Pons (tissue), 1 donor: ENCODE measurements around the gene RIOX2.
"Not testable (repeated sequence)": the region's sequence is repeated elsewhere in the genome, so short reads cannot be mapped to it uniquely, and the experiment has no call there.

Source experiments
- DNase-seq: peaks from one replicate; pipeline ENCODE4 v3.0.0-alpha.2; 2016; ENCODE audit warnings: low spot score

Gene RIOX2

DNA sequence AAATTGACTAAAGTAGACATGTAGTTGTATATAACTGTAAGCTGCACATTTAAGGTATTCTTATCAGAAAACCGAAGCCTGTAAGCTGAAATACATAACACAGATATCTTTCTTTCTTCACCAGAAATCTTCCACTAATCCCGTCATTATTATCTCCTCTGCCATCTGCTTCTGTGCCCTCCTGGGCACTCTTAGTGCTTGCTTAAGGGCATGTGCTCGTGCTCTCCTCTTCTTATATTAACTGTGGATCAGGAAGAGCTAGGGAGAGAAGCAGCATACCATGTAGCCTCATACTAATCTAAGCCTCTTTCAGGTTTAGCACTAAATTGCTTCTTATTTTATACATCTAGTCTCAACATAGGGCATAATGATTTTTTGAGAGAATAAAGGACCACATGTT lies 60.8 kb downstream of the RIOX2 start:
- no peak for DNase-seq

- DNase-seq: peak; percentile 41
Measured at GRCh38 chr3:97910931-97911351, 61.3 kb downstream of the RIOX2 start.

GRCh38 chr3:97910236-97910831 lies 61.9 kb downstream of the RIOX2 start:
- not testable (repeated sequence) for DNase-seq

DNA sequence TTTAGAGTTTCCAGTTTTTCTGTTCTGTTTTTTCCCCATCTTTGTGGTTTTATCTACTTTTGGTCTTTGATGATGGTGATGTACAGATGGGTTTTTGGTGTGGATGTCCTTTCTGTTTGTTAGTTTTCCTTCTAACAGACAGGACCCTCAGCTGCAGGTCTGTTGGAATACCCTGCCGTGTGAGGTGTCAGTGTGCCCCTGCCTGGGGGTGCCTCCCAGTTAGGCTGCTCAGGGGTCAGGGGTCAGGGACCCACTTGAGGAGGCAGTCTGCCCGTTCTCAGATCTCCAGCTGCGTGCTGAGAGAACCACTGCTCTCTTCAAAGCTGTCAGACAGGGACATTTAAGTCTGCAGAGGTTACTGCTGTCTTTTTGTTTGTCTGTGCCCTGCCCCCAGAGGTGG lies 62.4 kb downstream of the RIOX2 start:
- DNase-seq: not testable (repeated sequence)

- DNase-seq: peak; percentile 15
Measured at GRCh38 chr3:97901313-97902248, 70.7 kb downstream of the RIOX2 start.

GRCh38 chr3:97899331-97899730 lies 72.9 kb downstream of the RIOX2 start:
- no peak for DNase-seq

DNA sequence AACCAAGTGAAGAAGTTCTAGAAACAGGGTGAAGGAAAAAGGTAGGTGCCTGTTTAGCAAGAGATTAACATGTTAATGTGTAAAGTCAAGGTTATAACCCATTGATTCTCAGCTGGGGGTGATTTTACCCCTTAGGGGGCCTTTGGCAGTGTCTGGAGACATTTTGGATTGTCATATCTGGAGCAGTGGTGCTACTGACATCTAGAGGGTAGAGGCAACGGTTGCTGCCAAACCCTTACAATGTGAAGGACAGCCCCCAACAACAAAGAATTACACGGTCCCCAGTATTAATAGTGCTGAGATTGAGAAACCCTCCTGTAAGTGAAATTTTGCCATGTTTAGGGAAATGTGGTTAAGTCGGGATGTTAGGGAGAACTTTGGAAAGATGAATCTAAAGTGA lies 75.7 kb downstream of the RIOX2 start:
- no peak for DNase-seq

- DNase-seq: no peak
Measured at GRCh38 chr3:97896129-97896528, 76.1 kb downstream of the RIOX2 start.

DNA sequence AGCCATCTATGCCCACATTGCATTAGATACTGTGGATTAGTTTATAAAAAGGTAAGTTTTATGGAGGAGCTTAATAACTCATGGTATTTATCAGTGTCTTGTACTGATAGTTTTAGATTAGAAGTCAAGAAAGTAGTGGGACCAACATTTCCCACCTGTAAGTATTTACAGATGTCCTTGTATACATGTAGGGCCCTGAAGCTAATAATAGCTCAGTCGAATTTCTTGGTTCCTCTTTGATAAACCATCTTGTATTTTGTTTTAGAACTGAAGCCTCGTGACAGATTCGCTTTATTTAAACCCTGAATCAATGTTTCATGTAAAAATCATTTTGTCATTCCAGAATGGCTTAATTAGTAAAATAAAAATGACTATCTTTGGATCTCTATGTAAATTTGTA lies 77.0 kb downstream of the RIOX2 start:
- no peak for DNase-seq

- no peak for DNase-seq
Measured at GRCh38 chr3:97892852-97893251, 79.4 kb downstream of the RIOX2 start.
